ENCODE results near the gene NNMT. TPM values are rescaled to one million over a fixed set of nuclear protein-coding genes. Genes with fewer than 3 reads are reported as not detected.

NNMT gene
- total RNA-seq, 6 donors from 2014 or later, result 93.4 to 383 (median 208) TPM

DNA sequence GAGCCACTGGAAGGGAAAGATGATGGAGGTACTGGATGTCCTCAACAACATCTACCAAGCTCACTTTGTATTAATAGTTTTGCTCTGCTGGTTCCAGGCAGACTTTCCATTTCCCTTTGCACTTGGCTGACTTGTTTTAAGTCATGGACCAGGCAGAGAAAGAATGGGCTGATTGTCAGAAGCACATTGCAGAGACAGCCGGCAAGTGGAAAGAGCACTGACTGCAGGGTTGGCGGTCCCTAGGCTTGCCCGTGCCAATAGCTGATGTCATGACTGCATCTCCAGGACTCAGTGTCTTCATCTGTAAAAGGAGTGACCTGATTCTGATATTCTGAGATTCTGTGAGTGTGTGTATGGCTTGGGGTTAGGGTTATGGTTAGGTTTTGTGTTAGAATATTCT, 20.9 kb upstream of the NNMT start:
- Histone ChIP-seq H3K4me1 (peaks cover 2 to 7% (median 6%) of the 10 kb centered on the region in 4 donors), H3K9me3 (no peaks in the 10 kb centered on the region), H3K36me3 (peaks cover 0 to 3% (median under 1%) of the 10 kb centered on the region in 4 donors), H3K4me3 (no peak overlapping the region), H3K27ac (no peak overlapping the region), H3K27me3 (no peaks in the 10 kb centered on the region)
- ATAC-seq (ENCODE audit: low FRiP score in 2 of 2), result peak in 1 of 2 donors; percentile 72
- WGBS, 2 donors, result 72 to 77% methylated on average over 3 of the region's 3 CpGs
- no peak for DNase-seq
- no peak for TF ChIP-seq POLR2AphosphoS5 (IDR thresholded peaks at IDR 0.05)
- TF ChIP-seq, protein P1, sequence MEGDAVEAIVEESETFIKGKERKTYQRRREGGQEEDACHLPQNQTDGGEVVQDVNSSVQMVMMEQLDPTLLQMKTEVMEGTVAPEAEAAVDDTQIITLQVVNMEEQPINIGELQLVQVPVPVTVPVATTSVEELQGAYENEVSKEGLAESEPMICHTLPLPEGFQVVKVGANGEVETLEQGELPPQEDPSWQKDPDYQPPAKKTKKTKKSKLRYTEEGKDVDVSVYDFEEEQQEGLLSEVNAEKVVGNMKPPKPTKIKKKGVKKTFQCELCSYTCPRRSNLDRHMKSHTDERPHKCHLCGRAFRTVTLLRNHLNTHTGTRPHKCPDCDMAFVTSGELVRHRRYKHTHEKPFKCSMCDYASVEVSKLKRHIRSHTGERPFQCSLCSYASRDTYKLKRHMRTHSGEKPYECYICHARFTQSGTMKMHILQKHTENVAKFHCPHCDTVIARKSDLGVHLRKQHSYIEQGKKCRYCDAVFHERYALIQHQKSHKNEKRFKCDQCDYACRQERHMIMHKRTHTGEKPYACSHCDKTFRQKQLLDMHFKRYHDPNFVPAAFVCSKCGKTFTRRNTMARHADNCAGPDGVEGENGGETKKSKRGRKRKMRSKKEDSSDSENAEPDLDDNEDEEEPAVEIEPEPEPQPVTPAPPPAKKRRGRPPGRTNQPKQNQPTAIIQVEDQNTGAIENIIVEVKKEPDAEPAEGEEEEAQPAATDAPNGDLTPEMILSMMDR (IDR thresholded peaks at IDR 0.05), result no peak
- no peak for TF ChIP-seq POLR2A (IDR thresholded peaks at IDR 0.05)
- no peak for TF ChIP-seq EP300 (IDR thresholded peaks at IDR 0.05)

- ATAC-seq (ENCODE audit: low FRiP score in 2 of 2), result no peak
- no peak overlapping the region for H3K27ac ChIP-seq
- DNase-seq, result no peak
- no peaks in the 10 kb centered on the region for H3K27me3 ChIP-seq
- 57 to 67% methylated on average over 5 of the region's 5 CpGs for WGBS, 2 donors
- no peaks in the 10 kb centered on the region for H3K9me3 ChIP-seq
- H3K4me3 ChIP-seq, result no peak overlapping the region
- no peaks in the 10 kb centered on the region for H3K36me3 ChIP-seq
- TF ChIP-seq, protein P1 (IDR thresholded peaks at IDR 0.05), result no peak
- TF ChIP-seq EP300 (IDR thresholded peaks at IDR 0.05), result no peak
- no peak for TF ChIP-seq POLR2AphosphoS5 (IDR thresholded peaks at IDR 0.05)
- TF ChIP-seq POLR2A (IDR thresholded peaks at IDR 0.05), result no peak
- H3K4me1 ChIP-seq, result peaks cover 10 to 14% (median 13%) of the 10 kb centered on the region in 4 donors
Measured at GRCh38 chr11:114276077-114276476, 20.1 kb upstream of the NNMT start.

GRCh38 chr11:114277637-114278341, 18.4 kb upstream of the NNMT start:
- no peaks in the 10 kb centered on the region for H3K27me3 ChIP-seq
- DNase-seq (no peak), ATAC-seq (ENCODE audit: low FRiP score in 2 of 2) (no peak)
- no peaks in the 10 kb centered on the region for H3K9me3 ChIP-seq
- no peak overlapping the region for H3K27ac ChIP-seq
- H3K4me1 ChIP-seq, result peaks cover 16 to 23% (median 19%) of the 10 kb centered on the region in 4 donors
- no peak overlapping the region for H3K4me3 ChIP-seq
- H3K36me3 ChIP-seq, result no peaks in the 10 kb centered on the region
- WGBS, 2 donors, result 79 to 85% methylated on average over 11 of the region's 11 CpGs
- TF ChIP-seq EP300 (IDR thresholded peaks at IDR 0.05) (no peak), POLR2A (IDR thresholded peaks at IDR 0.05) (no peak), POLR2AphosphoS5 (IDR thresholded peaks at IDR 0.05) (no peak)

GRCh38 chr11:114278342-114279065, 17.7 kb upstream of the NNMT start:
- ATAC-seq (ENCODE audit: low FRiP score in 2 of 2) (no peak), DNase-seq (no peak)
- Histone ChIP-seq H3K9me3 (no peaks in the 10 kb centered on the region), H3K36me3 (no peaks in the 10 kb centered on the region), H3K27me3 (no peaks in the 10 kb centered on the region), H3K4me1 (peaks cover 16 to 23% (median 19%) of the 10 kb centered on the region in 4 donors), H3K4me3 (no peak overlapping the region), H3K27ac (no peak overlapping the region)
- no peak for TF ChIP-seq POLR2AphosphoS5 (IDR thresholded peaks at IDR 0.05)
- TF ChIP-seq, protein P1 (IDR thresholded peaks at IDR 0.05), result no peak
- no peak for TF ChIP-seq EP300 (IDR thresholded peaks at IDR 0.05)
- TF ChIP-seq POLR2A (IDR thresholded peaks at IDR 0.05), result no peak
- 94 to 95% methylated on average over 4 of the region's 4 CpGs for WGBS, 2 donors

- DNase-seq (no peak), ATAC-seq (ENCODE audit: low FRiP score in 2 of 2) (peak in 1 of 2 donors; percentile 67)
- WGBS, 2 donors, result 70 to 85% methylated on average over 9 of the region's 9 CpGs
- H3K36me3 ChIP-seq, result no peaks in the 10 kb centered on the region
- no peak overlapping the region for H3K4me3 ChIP-seq
- H3K27ac ChIP-seq, result peak overlapping the region; percentile 31 to 71 (median 62)
- H3K27me3 ChIP-seq, result no peaks in the 10 kb centered on the region
- H3K4me1 ChIP-seq, result peaks cover 16 to 29% (median 19%) of the 10 kb centered on the region in 4 donors
- TF ChIP-seq POLR2A (IDR thresholded peaks at IDR 0.05) (no peak), POLR2AphosphoS5 (IDR thresholded peaks at IDR 0.05) (peak; percentile 13 to 32), EP300 (IDR thresholded peaks at IDR 0.05) (no peak)
- TF ChIP-seq, protein P1 (IDR thresholded peaks at IDR 0.05), result no peak
- no peaks in the 10 kb centered on the region for H3K9me3 ChIP-seq
Measured at GRCh38 chr11:114279792-114280546, 16.2 kb upstream of the NNMT start.
